ENCODE results near the gene NFKB1.

Gene NFKB1

GRCh38 chr4:102560115-102560514 lies 59.0 kb downstream of the NFKB1 start:
- POLR2A ChIA-PET, result no interaction called here
- CTCF ChIA-PET, result no interaction called here
- no peak for DNase-seq (ENCODE audit: extremely low spot score)
- TF ChIP-seq SUZ12 (IDR thresholded peaks at IDR 0.05) (no peak), CTBP1 (IDR thresholded peaks at IDR 0.05; ENCODE audit: borderline replicate concordance) (no peak), L3MBTL2 (conservative IDR thresholded peaks at IDR 0.05) (no peak), SP1 (IDR thresholded peaks at IDR 0.05) (no peak), ZNF384 (IDR thresholded peaks at IDR 0.05) (no peak), ARNT (IDR thresholded peaks at IDR 0.05) (no peak), NFRKB (IDR thresholded peaks at IDR 0.05) (no peak), ELF4 (IDR thresholded peaks at IDR 0.05) (no peak), PKNOX1 (IDR thresholded peaks at IDR 0.05) (no peak), BHLHE40 (IDR thresholded peaks at IDR 0.05; ENCODE audit: borderline replicate concordance) (no peak), HDGF (IDR thresholded peaks at IDR 0.05; ENCODE audit: borderline replicate concordance) (no peak), FOXK2 (IDR thresholded peaks at IDR 0.05) (no peak), LEF1 (IDR thresholded peaks at IDR 0.05; ENCODE audit: borderline replicate concordance) (no peak), FOXM1 (IDR thresholded peaks at IDR 0.05; ENCODE audit: borderline replicate concordance) (no peak), FOXA1 (IDR thresholded peaks at IDR 0.05) (no peak), TARDBP (IDR thresholded peaks at IDR 0.05) (no peak)

- ChIA-PET CTCF (no interaction called here), POLR2A (no interaction called here)
- TF ChIP-seq SUZ12 (IDR thresholded peaks at IDR 0.05) (no peak), FOXA1 (IDR thresholded peaks at IDR 0.05) (no peak), FOXK2 (IDR thresholded peaks at IDR 0.05) (no peak), NFRKB (IDR thresholded peaks at IDR 0.05) (no peak), CTBP1 (IDR thresholded peaks at IDR 0.05; ENCODE audit: borderline replicate concordance) (no peak), SP1 (IDR thresholded peaks at IDR 0.05) (no peak), FOXM1 (IDR thresholded peaks at IDR 0.05; ENCODE audit: borderline replicate concordance) (no peak), ZNF384 (IDR thresholded peaks at IDR 0.05) (no peak), HDGF (IDR thresholded peaks at IDR 0.05; ENCODE audit: borderline replicate concordance) (no peak), PKNOX1 (IDR thresholded peaks at IDR 0.05) (no peak), BHLHE40 (IDR thresholded peaks at IDR 0.05; ENCODE audit: borderline replicate concordance) (no peak), LEF1 (IDR thresholded peaks at IDR 0.05; ENCODE audit: borderline replicate concordance) (no peak), TARDBP (IDR thresholded peaks at IDR 0.05) (no peak), ARNT (IDR thresholded peaks at IDR 0.05) (no peak)
- DNase-seq (ENCODE audit: extremely low spot score), result no peak
Measured at GRCh38 chr4:102560571-102561341, 59.6 kb downstream of the NFKB1 start.

- CTCF ChIA-PET, result interaction anchor here (0.6 kb wide), 1 partner anchor 14 kb away, joined by 3 read pairs; no protein-coding TSS in a partner anchor
- POLR2A ChIA-PET, result no interaction called here
- no peak for DNase-seq (ENCODE audit: extremely low spot score)
- TF ChIP-seq LEF1 (IDR thresholded peaks at IDR 0.05; ENCODE audit: borderline replicate concordance) (no peak), ELF4 (IDR thresholded peaks at IDR 0.05) (no peak), L3MBTL2 (conservative IDR thresholded peaks at IDR 0.05) (no peak), BHLHE40 (IDR thresholded peaks at IDR 0.05; ENCODE audit: borderline replicate concordance) (no peak), SP1 (IDR thresholded peaks at IDR 0.05) (no peak), ZNF384 (IDR thresholded peaks at IDR 0.05) (no peak), ARNT (IDR thresholded peaks at IDR 0.05) (no peak), CTBP1 (IDR thresholded peaks at IDR 0.05; ENCODE audit: borderline replicate concordance) (no peak), FOXK2 (IDR thresholded peaks at IDR 0.05) (no peak), FOXM1 (IDR thresholded peaks at IDR 0.05; ENCODE audit: borderline replicate concordance) (no peak), FOXA1 (IDR thresholded peaks at IDR 0.05) (no peak), HDGF (IDR thresholded peaks at IDR 0.05; ENCODE audit: borderline replicate concordance) (no peak), TARDBP (IDR thresholded peaks at IDR 0.05) (no peak), PKNOX1 (IDR thresholded peaks at IDR 0.05) (no peak)
Measured at GRCh38 chr4:102563000-102563399, 61.8 kb downstream of the NFKB1 start.

GRCh38 chr4:102564399-102565059 lies 63.4 kb downstream of the NFKB1 start:
- ChIA-PET POLR2A (no interaction called here), CTCF (interaction anchor here (1.0 kb wide), 1 partner anchor 116 kb away, joined by 5 read pairs; no protein-coding TSS in a partner anchor)
- no peak for TF ChIP-seq FOXK2 (IDR thresholded peaks at IDR 0.05)
- TF ChIP-seq L3MBTL2 (conservative IDR thresholded peaks at IDR 0.05), result no peak
- TF ChIP-seq SUZ12 (IDR thresholded peaks at IDR 0.05), result no peak
- no peak for TF ChIP-seq NFRKB (IDR thresholded peaks at IDR 0.05)
- TF ChIP-seq ELF4 (IDR thresholded peaks at IDR 0.05), result no peak
- TF ChIP-seq LEF1 (IDR thresholded peaks at IDR 0.05; ENCODE audit: borderline replicate concordance), result no peak
- TF ChIP-seq HDGF (IDR thresholded peaks at IDR 0.05; ENCODE audit: borderline replicate concordance), result no peak
- no peak for TF ChIP-seq TARDBP (IDR thresholded peaks at IDR 0.05)
- TF ChIP-seq PKNOX1 (IDR thresholded peaks at IDR 0.05), result no peak
- no peak for DNase-seq (ENCODE audit: extremely low spot score)

GRCh38 chr4:102565696-102566095 lies 64.5 kb downstream of the NFKB1 start:
- no peak for DNase-seq (ENCODE audit: extremely low spot score)
- CTCF ChIA-PET, result no interaction called here
- POLR2A ChIA-PET, result no interaction called here
- TF ChIP-seq BHLHE40 (IDR thresholded peaks at IDR 0.05; ENCODE audit: borderline replicate concordance) (no peak), L3MBTL2 (conservative IDR thresholded peaks at IDR 0.05) (no peak), ARNT (IDR thresholded peaks at IDR 0.05) (no peak), ELF4 (IDR thresholded peaks at IDR 0.05) (no peak), SUZ12 (IDR thresholded peaks at IDR 0.05) (no peak), HDGF (IDR thresholded peaks at IDR 0.05; ENCODE audit: borderline replicate concordance) (no peak), FOXA1 (IDR thresholded peaks at IDR 0.05) (no peak), FOXM1 (IDR thresholded peaks at IDR 0.05; ENCODE audit: borderline replicate concordance) (no peak)
